HepG2 (cell line): ENCODE results near the gene IFI35.

Source experiments
- ATF2 ChIP-seq: sonication (generic); formaldehyde crosslinking; IDR thresholded peaks from 2 replicates; pipeline ENCODE4 v1.4.0; 2020; ENCODE audit warnings: missing genetic modification reagents
- CTCF ChIP-seq: sonication (generic); formaldehyde crosslinking; IDR thresholded peaks from 2 replicates; pipeline ENCODE4 v1.5.0; 2020; ENCODE audit warnings: mild to moderate bottlenecking, missing genetic modification reagents, moderate library complexity
- ESRRA ChIP-seq: sonication (generic); formaldehyde crosslinking; IDR thresholded peaks from 2 replicates; pipeline ENCODE4 v1.5.1; 2020; ENCODE audit warnings: mild to moderate bottlenecking, low read depth, missing genetic modification reagents
- HDAC6 ChIP-seq: fragments of 200-600 bp; sonication (generic); IDR thresholded peaks from 2 replicates; pipeline ENCODE4 v1.7.0; 2017; ENCODE audit warnings: mild to moderate bottlenecking, antibody characterized with exemption, low read length, low read depth
- KDM3A ChIP-seq: IDR thresholded peaks from 2 replicates; pipeline ENCODE4 v1.6.1; 2018; ENCODE audit warnings: low read depth, missing compliant biosample characterization
- MAFG ChIP-seq: sonication (generic); formaldehyde crosslinking; IDR thresholded peaks from 2 replicates; pipeline ENCODE4 v1.5.1; 2020; ENCODE audit warnings: mild to moderate bottlenecking, missing genetic modification reagents
- POLR2A ChIP-seq, 2 experiments: IDR thresholded peaks; 2 replicates each; pipeline ENCODE4 v1.6.1; 2011; ENCODE audit warnings: low read depth in 2 of 2, low read length in 2 of 2, mild to moderate bottlenecking in 1 of 2, moderate library complexity in 1 of 2; ENCODE audit not compliant: insufficient read depth in 1 of 2
- TARDBP ChIP-seq: sonication (generic); formaldehyde crosslinking; IDR thresholded peaks from 2 replicates; pipeline ENCODE4 v1.8.0; 2022; ENCODE audit warnings: mild to moderate bottlenecking, missing genetic modification reagents
- ZNF24 ChIP-seq: fragments of 450-650 bp; IDR thresholded peaks from 2 replicates; pipeline ENCODE4 v1.6.1; 2017; ENCODE audit warnings: antibody characterized with exemption, mild to moderate bottlenecking
- ZNF503 ChIP-seq: sonication (generic); formaldehyde crosslinking; IDR thresholded peaks from 2 replicates; pipeline ENCODE4 v1.4.0; 2020; ENCODE audit warnings: missing genetic modification reagents

GRCh38 chr17:43031666-43032065 is 25.1 kb downstream of the IFI35 start:
- TF ChIP-seq ESRRA, result no peak
- no peak for TF ChIP-seq POLR2A (IDR thresholded peaks at IDR 0.05; ENCODE audit: insufficient read depth in 1 of 2, low read depth in 2 of 2, low read length in 2 of 2)
- TF ChIP-seq ZNF24, result no peak
- TF ChIP-seq TARDBP (CRISPR knock-in tag), result no peak
- TF ChIP-seq CTCF (CRISPR knock-in tag), result no peak
- no peak for TF ChIP-seq HDAC6
- TF ChIP-seq KDM3A (CRISPR knock-in tag), result no peak
- no peak for TF ChIP-seq ATF2 (CRISPR knock-in tag)
- no peak for TF ChIP-seq ZNF503 (CRISPR knock-in tag)
- no peak for TF ChIP-seq MAFG (CRISPR knock-in tag)
